Mucosa of rectum (tissue), 2 donors: ENCODE data around the gene AJM1.
"Not testable (repeated sequence)": the region's sequence is repeated elsewhere in the genome, so short reads cannot be mapped to it uniquely, and the experiment has no call there.

Experiments
- H3K27ac ChIP-seq, 2 donors: one replicate each; pipeline ENCODE4 v1.7.0; 2013; ENCODE audit warnings: inconsistent platforms in 2 of 2, low read depth in 2 of 2, low read length in 2 of 2
- H3K27me3 ChIP-seq, 2 donors: one replicate each; pipeline ENCODE4 v1.7.0; 2013; ENCODE audit warnings: low read length in 2 of 2; ENCODE audit not compliant: control insufficient read depth in 2 of 2, insufficient read depth in 2 of 2
- H3K36me3 ChIP-seq, 2 donors: one replicate each; pipeline ENCODE4 v1.7.0; 2013; ENCODE audit warnings: low read length in 2 of 2; ENCODE audit not compliant: control insufficient read depth in 2 of 2, insufficient read depth in 2 of 2
- H3K4me1 ChIP-seq, 2 donors: one replicate each; pipeline ENCODE4 v1.7.0; 2013; ENCODE audit warnings: low read length in 2 of 2, mild to moderate bottlenecking in 1 of 2; ENCODE audit not compliant: control insufficient read depth in 2 of 2, insufficient read depth in 2 of 2
- H3K4me3 ChIP-seq, 2 donors: one replicate each; pipeline ENCODE4 v1.7.0; 2013; ENCODE audit warnings: low read length in 2 of 2
- H3K9ac ChIP-seq, 2 donors: one replicate each; pipeline ENCODE4 v1.7.0; 2013; ENCODE audit warnings: low read length in 2 of 2, low read depth in 1 of 2, mild to moderate bottlenecking in 1 of 2
- H3K9me3 ChIP-seq, 2 donors: one replicate each; pipeline ENCODE4 v1.7.0; 2013; ENCODE audit warnings: low read length in 2 of 2; ENCODE audit not compliant: control insufficient read depth in 2 of 2
- donor health status: healthy.
- donor health status: Normal muscosa, but diverticular disease.

The AJM1 gene

GRCh38 chr9:136842380-136842948 is at the start of gene AJM1:
TSS of gene AJM1 (plus strand) at chr9:136842478. CDS start at chr9:136844415, 1,937 bp downstream.
- peak within 1 kb of the TSS; percentile 64 to 68 for H3K4me3 ChIP-seq

GRCh38 chr9:136793086-136793946 is 49.0 kb upstream of the AJM1 start:
- peak overlapping the region; percentile 0 to 95 for H3K9ac ChIP-seq
- peaks cover 3 to 10% of the 10 kb centered on the region in 2 donors for H3K36me3 ChIP-seq
- no peaks in the 10 kb centered on the region for H3K9me3 ChIP-seq
- H3K27me3 ChIP-seq, result peaks cover 0 to 2% of the 10 kb centered on the region in 2 donors
- peaks cover 51 to 54% of the 10 kb centered on the region in 2 donors for H3K4me1 ChIP-seq
- H3K4me3 ChIP-seq, result peak overlapping the region; percentile 87 to 95
- H3K27ac ChIP-seq, result peak overlapping the region; percentile 100

More at GRCh38 chr9:136842380-136842948, at the start of gene AJM1:
- not testable (repeated sequence) for H3K36me3 ChIP-seq, H3K27me3 ChIP-seq, H3K9me3 ChIP-seq
- Histone ChIP-seq H3K4me1 (peaks cover 34 to 36% of the 10 kb centered on the region in 2 donors), H3K27ac (peak within 1 kb of the TSS; percentile 86), H3K9ac (peak within 1 kb of the TSS; percentile 24 to 70)

- H3K27me3 ChIP-seq, result peaks cover 0 to 2% of the 10 kb centered on the region in 2 donors
- peaks cover 3 to 10% of the 10 kb centered on the region in 2 donors for H3K36me3 ChIP-seq
- peak overlapping the region; percentile 18 to 56 for H3K27ac ChIP-seq
- H3K9ac ChIP-seq, result peak overlapping the region; percentile 29 to 32
- H3K4me1 ChIP-seq, result peaks cover 50 to 61% of the 10 kb centered on the region in 2 donors
- H3K4me3 ChIP-seq, result peak overlapping the region in 1 of 2 donors; percentile 37
- H3K9me3 ChIP-seq, result no peaks in the 10 kb centered on the region
These were observed 47.8 kb upstream of the AJM1 start for GRCh38 chr9:136794281-136794999.

GRCh38 chr9:136795000-136795348 is 47.3 kb upstream of the AJM1 start:
- Histone ChIP-seq H3K4me1 (peaks cover 48 to 59% of the 10 kb centered on the region in 2 donors), H3K27me3 (peaks cover 0 to 2% of the 10 kb centered on the region in 2 donors), H3K9ac (peak overlapping the region in 1 of 2 donors; percentile 29), H3K9me3 (no peaks in the 10 kb centered on the region), H3K4me3 (peak overlapping the region in 1 of 2 donors; percentile 37), H3K36me3 (peaks cover 3 to 10% of the 10 kb centered on the region in 2 donors), H3K27ac (peak overlapping the region; percentile 18 to 56)

- peak within 1 kb of the TSS in 1 of 2 donors; percentile 13 for H3K4me3 ChIP-seq
- H3K27me3 ChIP-seq, result peaks cover 0 to 2% of the 10 kb centered on the region in 2 donors
- no peaks in the 10 kb centered on the region for H3K9me3 ChIP-seq
- peak within 1 kb of the TSS in 1 of 2 donors; percentile 53 for H3K9ac ChIP-seq
- peaks cover 3 to 10% of the 10 kb centered on the region in 2 donors for H3K36me3 ChIP-seq
- peaks cover 50 to 58% of the 10 kb centered on the region in 2 donors for H3K4me1 ChIP-seq
- peak within 1 kb of the TSS in 1 of 2 donors; percentile 43 for H3K27ac ChIP-seq
These were observed 46.0 kb upstream of the AJM1 start, which contains the start of gene CCDC183 for GRCh38 chr9:136796238-136796774. TSS of gene CCDC183 (plus strand) at chr9:136796338. CDS start at chr9:136796398, 60 bp downstream.

- H3K27ac ChIP-seq, H3K4me3 ChIP-seq, H3K27me3 ChIP-seq, H3K9ac ChIP-seq, H3K9me3 ChIP-seq: not testable (repeated sequence)
- H3K36me3 ChIP-seq, result peaks cover 3 to 10% of the 10 kb centered on the region in 2 donors
- peaks cover 47 to 56% of the 10 kb centered on the region in 2 donors for H3K4me1 ChIP-seq
These were observed 45.4 kb upstream of the AJM1 start for GRCh38 chr9:136796775-136797347.

- H3K27me3 ChIP-seq, result peaks cover 0 to 2% of the 10 kb centered on the region in 2 donors
- H3K4me3 ChIP-seq, result peak overlapping the region; percentile 54 to 70
- no peaks in the 10 kb centered on the region for H3K9me3 ChIP-seq
- peaks cover 30 to 38% of the 10 kb centered on the region in 2 donors for H3K4me1 ChIP-seq
- H3K36me3 ChIP-seq, result peaks cover 0 to 3% of the 10 kb centered on the region in 2 donors
- peak overlapping the region; percentile 91 to 95 for H3K27ac ChIP-seq
- H3K9ac ChIP-seq, result peak overlapping the region; percentile 79 to 82
These were observed 43.6 kb upstream of the AJM1 start for GRCh38 chr9:136798708-136799078.

GRCh38 chr9:136799079-136799853 is 43.0 kb upstream of the AJM1 start:
- peak overlapping the region; percentile 91 to 95 for H3K27ac ChIP-seq
- H3K4me1 ChIP-seq, result peaks cover 26 to 35% of the 10 kb centered on the region in 2 donors
- H3K36me3 ChIP-seq, result peaks cover 0 to 3% of the 10 kb centered on the region in 2 donors
- H3K27me3 ChIP-seq, result peaks cover 0 to 2% of the 10 kb centered on the region in 2 donors
- H3K9me3 ChIP-seq, result no peaks in the 10 kb centered on the region
- peak overlapping the region; percentile 54 to 70 for H3K4me3 ChIP-seq
- H3K9ac ChIP-seq, result peak overlapping the region; percentile 79 to 82
